HG03175 (cell line): Measurements from ENCODE around the gene DIAPH1.
A peak's percentile ranks its signal among the peaks of the same experiment; 100 is the strongest.

Experiments
- ATAC-seq: cut with Tn5 transposase; IDR thresholded peaks from one replicate; pipeline ENCODE4 v1.9.1; 2021; ENCODE audit warnings: mild to moderate bottlenecking, moderate library complexity; ENCODE audit not compliant: unreplicated experiment

The DIAPH1 gene

GRCh38 chr5:141618804-141619554 is at the start of gene DIAPH1:
TSS of gene DIAPH1 (minus strand) at chr5:141619000. CDS start at chr5:141618914, 86 bp downstream.
- peak; percentile 87 for ATAC-seq

- no peak for ATAC-seq
Measured at GRCh38 chr5:141665995-141666940, 47.5 kb upstream of the DIAPH1 start.

GRCh38 chr5:141664733-141665461 is 46.1 kb upstream of the DIAPH1 start:
- ATAC-seq, result peak; percentile 95

- ATAC-seq, result no peak
Measured at GRCh38 chr5:141663506-141663905, 44.7 kb upstream of the DIAPH1 start.

- no peak for ATAC-seq
Measured at GRCh38 chr5:141662028-141662427, 43.2 kb upstream of the DIAPH1 start.

GRCh38 chr5:141657937-141658545 is 39.2 kb upstream of the DIAPH1 start:
- peak; percentile 65 for ATAC-seq

- ATAC-seq, result no peak
Measured at GRCh38 chr5:141657404-141657803, 38.6 kb upstream of the DIAPH1 start.

GRCh38 chr5:141656396-141656795 is 37.6 kb upstream of the DIAPH1 start:
- no peak for ATAC-seq

GRCh38 chr5:141655020-141655419 is 36.2 kb upstream of the DIAPH1 start:
- ATAC-seq, result no peak

GRCh38 chr5:141654298-141654697 is 35.5 kb upstream of the DIAPH1 start:
- no peak for ATAC-seq

GRCh38 chr5:141651728-141652105 is 32.9 kb upstream of the DIAPH1 start:
- no peak for ATAC-seq

- peak; percentile 97 for ATAC-seq
Measured at GRCh38 chr5:141650851-141651727, 32.3 kb upstream of the DIAPH1 start, which contains the start of gene FCHSD1. TSS of gene FCHSD1 (minus strand) at chr5:141651418. CDS start at chr5:141651368, 50 bp downstream.

GRCh38 chr5:141649972-141650371 is 31.2 kb upstream of the DIAPH1 start:
- ATAC-seq, result no peak

GRCh38 chr5:141649056-141649688 is 30.4 kb upstream of the DIAPH1 start:
- no peak for ATAC-seq

GRCh38 chr5:141647851-141648250 is 29.1 kb upstream of the DIAPH1 start:
- ATAC-seq, result no peak

- no peak for ATAC-seq
Measured at GRCh38 chr5:141647242-141647641, 28.4 kb upstream of the DIAPH1 start.

- no peak for ATAC-seq
Measured at GRCh38 chr5:141646026-141646425, 27.2 kb upstream of the DIAPH1 start.

- ATAC-seq, result peak; percentile 50
Measured at GRCh38 chr5:141641634-141642267, 23.0 kb upstream of the DIAPH1 start.

- ATAC-seq, result no peak
Measured at GRCh38 chr5:141640698-141641097, 21.9 kb upstream of the DIAPH1 start.
